Measurements from ENCODE around the gene CISH.

- no peak for TF ChIP-seq GABPA (tag; conservative IDR thresholded peaks at IDR 0.05; ENCODE audit: low read depth)
- no peak for TF ChIP-seq ZZZ3 (IDR thresholded peaks at IDR 0.05)
- no peak for TF ChIP-seq ZC3H11A (IDR thresholded peaks at IDR 0.05; ENCODE audit: low read depth, low read length)
- TF ChIP-seq EP300 (IDR thresholded peaks at IDR 0.05; ENCODE audit: low read length): no peak
- TF ChIP-seq ARNT (IDR thresholded peaks at IDR 0.05): no peak
- no peak for TF ChIP-seq GATAD2B (IDR thresholded peaks at IDR 0.05; ENCODE audit: borderline replicate concordance)
- no peak for TF ChIP-seq ELF4 (CRISPR knock-in tag; IDR thresholded peaks at IDR 0.05)
- TF ChIP-seq PRMT5 (CRISPR knock-in tag; IDR thresholded peaks at IDR 0.05): no peak
These were observed 27.7 kb downstream of the CISH start for GRCh38 chr3:50583897-50584296.

Measured in K562 (cell line).